Measurements from ENCODE around the gene MERTK. TPM values are rescaled to one million over a fixed set of nuclear protein-coding genes. Genes with fewer than 3 reads are reported as not detected.

MERTK gene
- total RNA-seq, 2 donors from 2014 or later, result 1.0 to 1.1 TPM

- DNase-seq (ENCODE audit: low spot score in 2 of 2) (no peak), ATAC-seq (no peak)
- H3K9me3 Mint-ChIP-seq, result no peaks in the 10 kb centered on the region
- H3K36me3 Mint-ChIP-seq, result no peaks in the 10 kb centered on the region
- no peak overlapping the region for H3K27ac Mint-ChIP-seq
Observed at GRCh38 chr2:112006076-112006410, 107.6 kb downstream of the MERTK start.

GRCh38 chr2:112007493-112007892 lies 109.1 kb downstream of the MERTK start:
- no peaks in the 10 kb centered on the region for H3K36me3 Mint-ChIP-seq
- no peaks in the 10 kb centered on the region for H3K9me3 Mint-ChIP-seq
- ATAC-seq, result no peak
- no peak for DNase-seq (ENCODE audit: low spot score in 2 of 2)
- H3K27ac Mint-ChIP-seq, result no peak overlapping the region

GRCh38 chr2:112008910-112009485 lies 110.6 kb downstream of the MERTK start:
- ATAC-seq (no peak), DNase-seq (ENCODE audit: low spot score in 2 of 2) (no peak)
- no peaks in the 10 kb centered on the region for H3K9me3 Mint-ChIP-seq
- no peaks in the 10 kb centered on the region for H3K36me3 Mint-ChIP-seq
- H3K27ac Mint-ChIP-seq, result no peak overlapping the region

- DNase-seq (ENCODE audit: low spot score in 2 of 2), result no peak
- no peak for ATAC-seq
- no peaks in the 10 kb centered on the region for H3K9me3 Mint-ChIP-seq
- no peaks in the 10 kb centered on the region for H3K36me3 Mint-ChIP-seq
- no peak overlapping the region for H3K27ac Mint-ChIP-seq
Observed at GRCh38 chr2:112010751-112011150, 112.3 kb downstream of the MERTK start.

- no peaks in the 10 kb centered on the region for H3K36me3 Mint-ChIP-seq
- DNase-seq (ENCODE audit: low spot score in 2 of 2) (no peak), ATAC-seq (no peak)
- H3K27ac Mint-ChIP-seq, result no peak overlapping the region
- H3K9me3 Mint-ChIP-seq, result no peaks in the 10 kb centered on the region
Observed at GRCh38 chr2:112012556-112012955, 114.1 kb downstream of the MERTK start.

- Mint-ChIP-seq H3K36me3 (no peaks in the 10 kb centered on the region), H3K27ac (no peak overlapping the region), H3K9me3 (no peaks in the 10 kb centered on the region)
- DNase-seq (ENCODE audit: low spot score in 2 of 2) (no peak), ATAC-seq (no peak)
Observed at GRCh38 chr2:112018846-112019245, 120.4 kb downstream of the MERTK start.

- DNase-seq (ENCODE audit: low spot score in 2 of 2) (no peak), ATAC-seq (no peak)
- Mint-ChIP-seq H3K36me3 (no peaks in the 10 kb centered on the region), H3K27ac (no peak overlapping the region), H3K9me3 (no peaks in the 10 kb centered on the region)
Observed at GRCh38 chr2:112019569-112019982, 121.2 kb downstream of the MERTK start.

- DNase-seq (ENCODE audit: low spot score in 2 of 2) (no peak), ATAC-seq (no peak)
- no peaks in the 10 kb centered on the region for H3K9me3 Mint-ChIP-seq
- H3K36me3 Mint-ChIP-seq, result no peaks in the 10 kb centered on the region
- H3K27ac Mint-ChIP-seq, result no peak overlapping the region
Observed at GRCh38 chr2:112020561-112020960, 122.2 kb downstream of the MERTK start.

GRCh38 chr2:112021290-112021689 lies 122.9 kb downstream of the MERTK start:
- ATAC-seq (no peak), DNase-seq (ENCODE audit: low spot score in 2 of 2) (no peak)
- Mint-ChIP-seq H3K36me3 (no peaks in the 10 kb centered on the region), H3K9me3 (no peaks in the 10 kb centered on the region), H3K27ac (no peak overlapping the region)

- no peak for ATAC-seq
- Mint-ChIP-seq H3K27ac (no peak overlapping the region), H3K9me3 (no peaks in the 10 kb centered on the region), H3K36me3 (no peaks in the 10 kb centered on the region)
- no peak for DNase-seq (ENCODE audit: low spot score in 2 of 2)
Observed at GRCh38 chr2:112021781-112022231, 123.4 kb downstream of the MERTK start.

- H3K36me3 Mint-ChIP-seq, result no peaks in the 10 kb centered on the region
- H3K9me3 Mint-ChIP-seq, result no peaks in the 10 kb centered on the region
- DNase-seq (ENCODE audit: low spot score in 2 of 2), result no peak
- H3K27ac Mint-ChIP-seq, result no peak overlapping the region
- no peak for ATAC-seq
Observed at GRCh38 chr2:112023707-112024106, 125.3 kb downstream of the MERTK start.

GRCh38 chr2:112024231-112024630 lies 125.8 kb downstream of the MERTK start:
- ATAC-seq (no peak), DNase-seq (ENCODE audit: low spot score in 2 of 2) (no peak)
- no peak overlapping the region for H3K27ac Mint-ChIP-seq
- no peaks in the 10 kb centered on the region for H3K9me3 Mint-ChIP-seq
- no peaks in the 10 kb centered on the region for H3K36me3 Mint-ChIP-seq

GRCh38 chr2:112024896-112025491 lies 126.6 kb downstream of the MERTK start:
- Mint-ChIP-seq H3K9me3 (no peaks in the 10 kb centered on the region), H3K36me3 (no peaks in the 10 kb centered on the region), H3K27ac (no peak overlapping the region)
- no peak for DNase-seq (ENCODE audit: low spot score in 2 of 2)
- no peak for ATAC-seq

- ATAC-seq, result no peak
- Mint-ChIP-seq H3K27ac (no peak overlapping the region), H3K36me3 (no peaks in the 10 kb centered on the region), H3K9me3 (no peaks in the 10 kb centered on the region)
- DNase-seq (ENCODE audit: low spot score in 2 of 2), result no peak
Observed at GRCh38 chr2:112026509-112026908, 128.1 kb downstream of the MERTK start.

GRCh38 chr2:112027767-112028166 lies 129.4 kb downstream of the MERTK start:
- Mint-ChIP-seq H3K36me3 (no peaks in the 10 kb centered on the region), H3K27ac (no peak overlapping the region), H3K9me3 (no peaks in the 10 kb centered on the region)
- DNase-seq (ENCODE audit: low spot score in 2 of 2) (no peak), ATAC-seq (no peak)

GRCh38 chr2:112029164-112029563 lies 130.8 kb downstream of the MERTK start:
- H3K27ac Mint-ChIP-seq, result no peak overlapping the region
- ATAC-seq (no peak), DNase-seq (ENCODE audit: low spot score in 2 of 2) (no peak)
- no peaks in the 10 kb centered on the region for H3K9me3 Mint-ChIP-seq
- H3K36me3 Mint-ChIP-seq, result no peaks in the 10 kb centered on the region

GRCh38 chr2:112031473-112032223 lies 133.2 kb downstream of the MERTK start:
- Mint-ChIP-seq H3K36me3 (no peaks in the 10 kb centered on the region), H3K9me3 (no peaks in the 10 kb centered on the region), H3K27ac (peak overlapping the region in 1 of 2 donors; percentile 11)
- ATAC-seq (no peak), DNase-seq (ENCODE audit: low spot score in 2 of 2) (no peak)

- Mint-ChIP-seq H3K36me3 (no peaks in the 10 kb centered on the region), H3K9me3 (no peaks in the 10 kb centered on the region), H3K27ac (no peak overlapping the region)
- no peak for DNase-seq (ENCODE audit: low spot score in 2 of 2)
- no peak for ATAC-seq
Observed at GRCh38 chr2:112032224-112032586, 133.8 kb downstream of the MERTK start.
